GM13976 (cell line): Measurements from ENCODE around the gene GATA5.

Experiments
- DNase-seq: peaks from one replicate; pipeline ENCODE4 v3.0.0; 2012; ENCODE audit warnings: low spot score
- CTCF ChIP-seq: IDR thresholded peaks from 2 replicates; pipeline ENCODE4 v1.5.1; 2012; ENCODE audit warnings: borderline replicate concordance, mild to moderate bottlenecking; ENCODE audit not compliant: insufficient read depth; ENCODE audit errors: extremely low read depth, missing control alignments, control extremely low read depth
- in situ Hi-C: fragments of 300-500 bp; cut with MboI; formaldehyde crosslinking; loops from one replicate; pipeline ENCODE4 v1.12.0; 2022; ENCODE audit warnings: low sequenced_read_pairs, mixed read lengths, inconsistent platforms; ENCODE audit not compliant: unreplicated experiment

GATA5 gene

GRCh38 chr20:62462976-62463592 is 12.7 kb downstream of the GATA5 start:
- no peak for TF ChIP-seq CTCF
- in situ Hi-C loops: no loop called here
- no peak for DNase-seq

GRCh38 chr20:62461834-62462233 is 14.0 kb downstream of the GATA5 start:
- no peak for TF ChIP-seq CTCF
- in situ Hi-C loops: no loop called here
- DNase-seq: no peak

- TF ChIP-seq CTCF: no peak
- in situ Hi-C loops: no loop called here
- no peak for DNase-seq
Measured at GRCh38 chr20:62461157-62461556, 14.6 kb downstream of the GATA5 start.

DNA sequence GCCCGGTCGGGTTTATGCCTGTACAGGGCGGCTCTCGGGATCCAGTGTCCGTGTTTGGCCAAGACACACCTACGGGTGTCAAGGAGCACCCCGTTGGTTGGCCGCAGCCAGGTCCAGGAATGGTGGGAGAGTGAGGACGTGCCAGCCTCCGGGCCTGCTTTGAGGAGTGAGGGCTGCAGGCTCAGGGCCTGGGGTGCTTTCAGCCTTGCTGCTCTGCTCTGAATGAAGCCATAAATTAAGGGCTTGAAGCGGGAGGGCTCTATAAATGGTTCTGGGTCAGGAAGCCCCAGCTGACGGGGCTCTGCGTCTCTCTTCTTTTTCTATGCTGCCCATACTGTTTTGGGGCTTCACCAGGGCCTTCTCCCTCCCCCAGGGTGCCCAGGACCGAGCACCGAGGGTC is 15.1 kb downstream of the GATA5 start:
- no peak for DNase-seq
- no peak for TF ChIP-seq CTCF
- in situ Hi-C loops: no loop called here

DNA sequence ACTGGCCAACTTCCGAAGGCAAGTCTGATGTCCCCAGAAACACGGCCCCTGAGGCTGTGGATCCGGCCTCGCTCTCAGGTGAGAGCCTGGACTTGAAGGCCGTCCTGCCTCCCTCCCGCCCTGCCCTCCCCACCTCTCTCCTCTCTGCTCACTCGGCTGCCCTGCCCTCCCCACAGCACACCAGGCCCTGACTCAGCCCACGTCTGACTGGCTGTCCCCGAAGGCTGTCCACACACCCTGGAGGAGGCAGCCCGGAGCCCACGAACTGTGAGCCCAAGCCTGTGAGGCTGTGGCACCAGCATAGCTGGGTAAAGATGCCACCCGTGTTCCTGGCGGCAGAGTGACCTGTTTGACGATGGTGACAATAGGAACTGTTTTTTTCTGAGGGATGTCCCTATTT is 16.3 kb downstream of the GATA5 start:
- no peak for TF ChIP-seq CTCF
- no peak for DNase-seq
- in situ Hi-C loops: no loop called here

DNA sequence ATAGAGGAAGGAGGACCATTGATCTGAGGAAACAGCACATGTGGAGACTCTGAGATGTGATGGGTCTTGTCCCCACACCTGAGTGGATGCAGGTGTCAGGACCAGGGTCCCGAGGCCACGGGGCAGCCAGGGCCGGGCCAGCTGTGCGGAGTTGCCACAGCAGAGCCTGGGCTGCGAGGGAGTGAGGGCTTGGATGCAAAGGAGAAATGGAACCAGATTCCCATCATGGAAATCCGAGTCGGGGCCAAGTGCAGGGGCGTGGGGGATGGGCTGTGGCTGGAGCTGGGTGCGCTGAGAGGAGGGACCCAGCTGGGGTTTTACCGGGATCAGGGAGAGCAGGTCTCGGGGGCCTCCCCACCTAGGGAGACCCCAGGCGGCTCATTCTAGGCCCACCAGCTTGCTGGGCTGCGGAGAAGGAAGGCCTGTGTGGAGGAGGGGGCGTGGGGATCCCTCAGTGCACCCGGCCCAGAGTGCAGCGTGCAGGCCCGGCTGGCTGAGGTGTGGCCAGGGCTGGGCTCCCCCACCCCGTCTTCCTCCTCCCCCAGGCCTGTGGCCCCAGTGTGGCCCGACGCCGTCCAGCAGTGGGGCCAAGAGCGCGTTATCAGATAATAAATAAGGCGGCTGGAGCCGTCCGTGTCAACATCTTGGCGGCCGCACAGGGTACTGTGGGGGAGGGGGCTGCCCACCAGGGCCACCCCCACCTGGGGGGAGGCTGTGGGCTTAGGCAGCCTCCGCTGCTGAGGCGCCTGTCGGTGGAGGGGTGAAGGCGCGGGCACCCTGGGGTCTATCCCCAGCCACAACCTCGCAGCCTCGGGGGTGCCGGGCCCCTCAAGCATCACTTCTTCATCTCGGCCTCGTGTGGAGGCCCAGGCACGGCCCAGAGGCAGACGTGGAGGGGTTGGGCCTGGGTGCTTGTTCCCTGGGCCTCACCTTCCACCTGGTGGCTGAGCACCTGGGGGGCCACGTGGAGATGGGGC is 17.2 kb downstream of the GATA5 start:
- no peak for TF ChIP-seq CTCF
- in situ Hi-C loops: no loop called here
- DNase-seq: no peak
